GM15510 (cell line): ENCODE results near the gene CDH2.

Experiments
- POLR2A ChIP-seq: IDR thresholded peaks from 3 replicates; pipeline ENCODE4 v1.6.1; 2011; ENCODE audit warnings: borderline replicate concordance; ENCODE audit not compliant: insufficient read length; ENCODE audit errors: extremely low read depth

Gene CDH2

GRCh38 chr18:27991391-27991790, 185.5 kb downstream of the CDH2 start:
- no peak for TF ChIP-seq POLR2A

DNA sequence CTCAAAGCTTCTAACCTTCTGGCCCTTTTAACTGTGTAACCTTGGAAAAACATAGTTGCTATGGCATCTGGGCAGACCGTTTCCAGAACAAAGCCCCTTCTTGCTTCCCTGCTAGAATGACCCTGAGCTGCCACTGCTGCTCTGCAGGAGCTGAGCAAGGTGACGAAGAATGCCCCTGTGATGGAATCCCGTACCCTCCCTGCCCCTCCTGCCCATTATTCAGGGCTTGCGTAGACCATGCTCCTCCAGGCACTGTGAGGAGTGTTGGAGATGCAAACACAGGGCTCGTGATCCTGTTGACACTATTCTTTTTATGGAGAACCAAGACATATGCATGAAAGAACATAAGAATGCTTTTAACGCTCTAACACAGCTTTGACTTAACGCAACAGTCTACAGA, 191.1 kb downstream of the CDH2 start:
- no peak for TF ChIP-seq POLR2A

- TF ChIP-seq POLR2A, result no peak
These were observed 193.2 kb downstream of the CDH2 start for GRCh38 chr18:27983780-27984179.

GRCh38 chr18:27976806-27977408, 200.0 kb downstream of the CDH2 start:
- TF ChIP-seq POLR2A, result no peak

DNA sequence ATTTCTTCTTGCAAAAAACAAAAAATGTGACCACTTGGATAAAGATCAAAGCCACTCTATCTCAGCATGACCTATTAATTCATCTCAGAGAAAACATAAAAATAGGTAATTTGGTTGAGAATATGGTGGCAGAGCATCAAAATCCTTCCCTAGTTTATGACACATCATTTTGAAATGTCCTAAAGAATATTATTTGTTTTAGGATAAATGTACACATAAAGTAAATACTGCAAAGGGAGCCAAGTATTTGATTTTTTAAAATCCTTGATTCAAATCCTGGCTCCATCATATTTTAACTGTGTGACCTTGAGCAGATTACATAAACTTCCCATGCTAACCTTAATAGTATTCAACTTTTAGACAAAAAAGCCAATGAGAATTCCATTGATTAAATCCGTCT, 206.6 kb downstream of the CDH2 start:
- no peak for TF ChIP-seq POLR2A

- TF ChIP-seq POLR2A, result no peak
These were observed 207.7 kb downstream of the CDH2 start for GRCh38 chr18:27969206-27969605.

DNA sequence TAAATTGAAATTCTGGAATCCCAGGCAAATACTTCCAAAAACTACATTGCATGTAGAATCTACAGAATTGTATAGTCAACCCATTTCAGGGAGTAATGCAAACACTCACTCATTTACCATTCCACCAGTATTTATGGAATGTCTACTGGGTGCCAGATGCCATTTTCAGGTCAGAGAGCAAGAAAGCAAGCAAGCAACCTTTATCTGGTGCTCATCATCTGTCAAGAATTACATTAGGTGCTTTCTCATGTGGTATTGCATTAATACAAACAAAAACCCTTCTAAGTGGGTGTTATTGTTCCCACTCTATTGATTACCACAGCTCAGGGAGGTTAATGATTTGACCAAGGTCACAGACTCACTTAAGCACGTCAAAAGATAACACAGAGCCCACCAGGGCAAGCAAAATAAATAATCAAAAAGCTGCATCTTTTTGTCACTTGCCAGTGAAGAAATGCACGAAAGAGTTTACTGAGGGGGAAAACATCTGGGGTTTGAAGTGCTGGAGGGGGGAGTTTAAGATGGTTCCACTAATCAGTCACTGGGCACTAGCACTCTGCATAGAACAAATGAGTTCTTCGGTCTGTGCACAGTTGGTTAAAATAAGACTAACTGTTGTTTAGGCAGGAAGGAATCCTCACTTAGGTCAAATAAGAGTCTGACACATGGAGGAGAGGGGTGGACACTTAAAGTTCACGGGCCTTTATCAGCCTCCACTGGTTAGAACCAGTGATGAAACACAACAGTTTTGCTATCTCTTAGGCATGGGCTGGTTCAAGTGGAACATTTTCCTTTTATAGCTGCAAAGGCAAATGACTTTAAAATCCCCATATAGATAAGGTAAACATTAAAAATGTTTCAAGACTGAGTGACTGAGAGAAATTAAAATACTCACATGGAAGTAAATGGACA, 208.8 kb downstream of the CDH2 start:
- no peak for TF ChIP-seq POLR2A

DNA sequence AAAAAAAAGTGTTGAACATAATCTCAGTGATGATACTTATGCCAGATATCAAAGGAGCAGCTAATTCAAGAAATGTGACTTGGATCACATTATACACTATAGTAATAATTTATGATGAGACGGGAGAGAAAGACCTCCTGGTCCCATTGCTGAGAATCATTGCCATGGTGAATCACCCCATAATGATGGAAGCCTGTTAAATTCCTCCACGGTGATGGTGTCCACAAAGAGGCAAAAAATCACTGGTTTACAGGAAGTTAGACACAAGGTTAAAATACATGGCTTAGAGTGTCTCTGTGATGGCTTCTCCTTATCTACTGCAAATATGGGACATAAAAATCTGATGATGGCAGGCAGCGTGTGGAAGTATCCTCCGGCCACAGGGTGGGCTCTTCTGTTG, 210.0 kb downstream of the CDH2 start:
- TF ChIP-seq POLR2A, result no peak

DNA sequence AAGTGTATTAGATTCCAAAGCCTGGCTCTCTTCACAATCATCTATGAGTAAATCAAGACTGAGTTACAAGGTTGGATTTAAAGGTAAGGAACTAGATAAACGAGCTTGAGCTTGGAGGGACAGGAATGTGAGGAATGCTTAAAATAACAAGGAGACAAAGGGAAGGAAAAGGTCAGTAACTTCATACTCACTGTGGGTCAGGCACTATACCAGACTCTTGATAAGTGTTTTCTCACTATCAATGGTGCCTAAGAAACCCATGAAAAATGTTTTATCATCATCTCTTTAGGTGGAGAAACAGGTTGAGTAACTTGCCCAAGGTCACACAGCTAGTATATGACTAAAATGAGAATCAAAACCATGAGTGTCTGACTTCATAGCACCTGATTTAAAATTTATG, 212.1 kb downstream of the CDH2 start:
- TF ChIP-seq POLR2A, result no peak

GRCh38 chr18:27959101-27959500, 217.8 kb downstream of the CDH2 start:
- TF ChIP-seq POLR2A, result no peak

DNA sequence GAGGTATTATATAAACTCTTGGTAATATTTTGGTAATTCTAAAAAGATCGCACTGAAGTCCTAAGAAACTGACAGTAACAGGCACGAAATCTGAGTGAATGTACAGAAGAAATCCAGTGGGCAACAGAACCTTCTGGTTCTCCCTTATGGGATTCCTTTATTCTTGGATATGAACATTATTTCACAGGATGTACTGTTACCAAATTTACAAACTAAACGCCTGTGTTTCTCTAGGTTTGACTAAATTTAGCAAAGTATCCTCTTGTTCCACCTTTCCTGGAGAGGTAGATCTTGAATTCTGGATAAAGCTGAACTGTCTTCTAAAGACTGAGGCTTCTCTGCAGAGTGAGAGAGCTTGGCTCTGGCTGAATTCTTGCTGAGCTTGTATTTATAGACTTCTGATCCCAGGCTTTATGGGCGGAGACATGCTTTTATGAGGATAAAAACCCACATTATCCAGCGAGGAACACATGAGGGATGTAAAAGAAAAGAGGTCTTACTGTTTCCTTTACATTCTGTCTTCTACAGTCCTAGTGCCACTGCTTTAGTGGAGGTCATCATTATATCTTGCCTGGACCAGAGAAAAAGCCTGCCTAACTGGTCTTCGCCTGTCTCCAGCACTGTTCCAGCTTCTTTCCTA, 220.8 kb downstream of the CDH2 start:
- TF ChIP-seq POLR2A, result no peak

GRCh38 chr18:27954226-27954625, 222.7 kb downstream of the CDH2 start:
- no peak for TF ChIP-seq POLR2A

- TF ChIP-seq POLR2A, result no peak
These were observed 224.2 kb downstream of the CDH2 start for GRCh38 chr18:27952741-27953140.

- no peak for TF ChIP-seq POLR2A
These were observed 226.2 kb downstream of the CDH2 start for GRCh38 chr18:27950648-27951228.

DNA sequence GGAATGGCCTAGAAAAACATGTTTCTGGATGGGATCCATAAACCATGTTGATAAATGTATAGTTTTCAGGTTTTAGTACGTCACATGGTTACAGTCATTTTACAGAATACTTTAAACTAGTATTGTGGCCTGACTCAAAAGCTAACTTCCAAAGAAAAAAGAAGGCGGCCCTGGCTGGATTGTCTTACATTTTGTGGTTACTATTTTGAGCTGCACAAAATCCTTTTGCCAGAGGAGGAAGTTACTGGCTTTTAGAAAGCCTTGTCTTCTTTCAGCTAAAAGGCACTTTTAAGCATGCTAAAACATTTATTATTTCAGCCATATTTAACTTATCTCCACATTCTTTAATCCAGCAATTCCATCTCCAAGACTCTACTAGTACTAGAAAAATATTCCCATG, 227.9 kb downstream of the CDH2 start:
- no peak for TF ChIP-seq POLR2A
